IMR-90 (cell line): Measurements from ENCODE around the gene OR6C2. TPM values are rescaled to one million over a fixed set of nuclear protein-coding genes. Genes with fewer than 3 reads are reported as not detected.

Source experiments
- ATAC-seq: fragments of 200-7000 bp; cut with Tn5 transposase; 2 replicates; pipeline ENCODE4 v1.9.1; 2020; ENCODE audit warnings: low read depth, mild to moderate bottlenecking, moderate library complexity
- BruUV-seq: library from RNA; stranded (reverse); fragments of 400-500 nt; replicated peaks from 2 replicates; lab custom pipeline; 2021; lab: Mats Ljungman, UMichigan
- CTCF ChIA-PET: fragments of 300-600 bp; formaldehyde crosslinking; extraction: SDS; loops from one replicate; lab custom pipeline; 2021; ENCODE audit warnings: antibody characterized with exemption; lab: Yijun Ruan, JAX
- POLR2A ChIA-PET: fragments of 300-600 bp; sonication (Branson Sonifier 250); formaldehyde crosslinking; loops from one replicate; lab custom pipeline; 2022; ENCODE audit warnings: antibody characterized with exemption; ENCODE audit not compliant: unreplicated experiment; lab: Charles Lee
- DNase-seq: peaks from one replicate; pipeline ENCODE4 v3.0.0; 2013
- H2AFZ ChIP-seq: replicated peaks from 2 replicates; pipeline ENCODE3; 2013; ENCODE audit warnings: low read length, mild to moderate bottlenecking; ENCODE audit not compliant: poor library complexity
- H2AK5ac ChIP-seq: 2 replicates; pipeline ENCODE4 v1.6.1; 2013; ENCODE audit warnings: low read depth, low read length, inconsistent platforms
- H2AK9ac ChIP-seq: replicated peaks from 2 replicates; pipeline ENCODE3; 2013; ENCODE audit warnings: mild to moderate bottlenecking, low read depth, low read length, moderate library complexity; ENCODE audit not compliant: poor library complexity
- H2BK120ac ChIP-seq: 2 replicates; pipeline ENCODE4 v1.6.1; 2013; ENCODE audit warnings: low read depth, low read length, inconsistent platforms
- H2BK15ac ChIP-seq: 3 replicates; pipeline ENCODE4 v1.6.1; 2013; ENCODE audit warnings: low read depth, low read length, inconsistent platforms
- H2BK20ac ChIP-seq: 2 replicates; pipeline ENCODE4 v1.6.1; 2013; ENCODE audit warnings: low read depth, mild to moderate bottlenecking, inconsistent platforms, low read length, moderate library complexity
- H2BK5ac ChIP-seq: 2 replicates; pipeline ENCODE4 v1.6.1; 2013; ENCODE audit warnings: mild to moderate bottlenecking, low read depth, low read length, inconsistent platforms; ENCODE audit not compliant: poor library complexity, severe bottlenecking
- H3K14ac ChIP-seq: replicated peaks from 2 replicates; pipeline ENCODE4 v1.6.1; 2013; ENCODE audit warnings: low read depth, low read length, inconsistent platforms
- H3K18ac ChIP-seq: 2 replicates; pipeline ENCODE4 v1.6.1; 2013; ENCODE audit warnings: low read depth, low read length, control low read depth
- H3K23ac ChIP-seq: 2 replicates; pipeline ENCODE4 v1.6.1; 2013; ENCODE audit warnings: low read depth, low read length, inconsistent platforms
- H3K27ac ChIP-seq: 2 replicates; pipeline ENCODE4 v1.5.1; 2013; ENCODE audit warnings: mild to moderate bottlenecking, control low read depth, low read length; ENCODE audit not compliant: insufficient read depth
- H3K27me3 ChIP-seq: 2 replicates; pipeline ENCODE4 v1.6.1; 2013; ENCODE audit warnings: low read length; ENCODE audit not compliant: control insufficient read depth, insufficient read depth
- H3K36me3 ChIP-seq: 2 replicates; pipeline ENCODE4 v1.6.1; 2013; ENCODE audit warnings: low read length, mixed read lengths; ENCODE audit not compliant: control insufficient read depth, insufficient read depth
- H3K4ac ChIP-seq: 2 replicates; pipeline ENCODE4 v1.6.1; 2013; ENCODE audit warnings: low read depth, low read length, inconsistent platforms
- H3K4me1 ChIP-seq: 2 replicates; pipeline ENCODE4 v1.6.1; 2013; ENCODE audit warnings: low read length, mixed read lengths; ENCODE audit not compliant: control insufficient read depth, insufficient read depth
- H3K4me2 ChIP-seq: 2 replicates; pipeline ENCODE4 v1.6.1; 2013; ENCODE audit warnings: low read depth, mild to moderate bottlenecking, control low read depth, low read length, moderate library complexity
- H3K4me3 ChIP-seq: 2 replicates; pipeline ENCODE4 v1.5.1; 2013; ENCODE audit warnings: low read depth, mild to moderate bottlenecking, control low read depth, low read length, moderate library complexity; ENCODE audit not compliant: insufficient read depth
- H3K56ac ChIP-seq: 2 replicates; pipeline ENCODE4 v1.6.1; 2013; ENCODE audit warnings: low read length, inconsistent platforms; ENCODE audit not compliant: insufficient read depth; ENCODE audit errors: extremely low read depth
- H3K79me1 ChIP-seq, 2 experiments: 2 replicates each; pipeline ENCODE4 v1.6.1; 2013; ENCODE audit warnings: low read length in 2 of 2, inconsistent platforms in 1 of 2, low read depth in 1 of 2
- H3K9ac ChIP-seq: 2 replicates; pipeline ENCODE4 v1.6.1; 2013; ENCODE audit warnings: low read depth, low read length, control low read depth
- H3K9me1 ChIP-seq: 2 replicates; pipeline ENCODE4 v1.6.1; 2013; ENCODE audit warnings: low read length, inconsistent platforms; ENCODE audit not compliant: insufficient read depth
- H3K9me3 ChIP-seq: 2 replicates; pipeline ENCODE4 v1.6.1; 2013; ENCODE audit warnings: low read length; ENCODE audit not compliant: control insufficient read depth, insufficient read depth
- H4K20me1 ChIP-seq: 2 replicates; pipeline ENCODE4 v1.6.1; 2013; ENCODE audit warnings: low read length, inconsistent platforms; ENCODE audit not compliant: insufficient read depth
- H4K5ac ChIP-seq: 2 replicates; pipeline ENCODE4 v1.6.1; 2013; ENCODE audit warnings: mild to moderate bottlenecking, low read depth, low read length, control low read depth
- H4K8ac ChIP-seq, 2 experiments: 2 replicates each; pipeline ENCODE4 v1.6.1; 2013; ENCODE audit warnings: low read depth in 2 of 2, low read length in 2 of 2, control low read depth in 1 of 2, inconsistent platforms in 1 of 2
- H4K91ac ChIP-seq: 2 replicates; pipeline ENCODE4 v1.6.1; 2013; ENCODE audit warnings: low read depth, low read length, inconsistent platforms; ENCODE audit not compliant: insufficient read depth
- MAZ ChIP-seq: IDR thresholded peaks from 2 replicates; pipeline ENCODE4 v1.6.1; 2012; ENCODE audit warnings: low read depth, mild to moderate bottlenecking, low read length, improper control_type of control experiment, moderate library complexity, borderline replicate concordance
- whole genome bisulfite sequencing, 2 experiments: methylation state at CpG; one replicate each; pipeline versions ENCODE4 v1.1.5 to v1.1.7; 2013; ENCODE audit warnings: missing lambda C conversion rate in 2 of 2; ENCODE audit not compliant: insufficient read length in 1 of 2; ENCODE audit errors: extremely low coverage in 2 of 2; 5-methylcytosine and 5-hydroxymethylcytosine counted together
- dilution Hi-C: fragments of 300-500 bp; cut with HindIII; formaldehyde crosslinking; loops from one replicate; pipeline ENCODE4 v1.14.3; 2018; ENCODE audit warnings: low sequenced_read_pairs; ENCODE audit not compliant: unreplicated experiment
- in situ Hi-C: fragments of 300-500 bp; cut with MboI; formaldehyde crosslinking; loops from 3 replicates; pipeline ENCODE4 v1.14.3; 2019; ENCODE audit warnings: low sequenced_read_pairs, inconsistent platforms, mixed read lengths
- intact Hi-C: fragments of 100-400 bp; cut with micrococcal nuclease; formaldehyde crosslinking; loops from 2 replicates; pipeline ENCODE4 v1.10.0; 2022
- polyA plus RNA-seq, 3 experiments: library from polyadenylated mRNA; depleted of rRNA; stranded (reverse); fragments of >200 nt; gene quantifications; 2 replicates each; pipeline ENCODE4 v1.2.3, GENCODE V29; 2012; ENCODE audit warnings: low replicate concordance in 1 of 3
- total RNA-seq: library from RNA; depleted of rRNA; stranded (reverse); fragments of >200 nt; gene quantifications from 2 replicates; pipeline ENCODE4 v1.2.3, GENCODE V29; 2012

The OR6C2 gene
- total and polyA plus RNA-seq, 2 of the 4 experiments (the other 2 are of a cell fraction): not detected

- in situ Hi-C loops (no loop called here), dilution Hi-C loops (no loop called here), intact Hi-C loops (no loop called here)
- Histone ChIP-seq H3K79me1 (no peaks in the 10 kb centered on the region), H2AFZ (no peak overlapping the region), H4K5ac (no peak overlapping the region), H3K4me1 (no peaks in the 10 kb centered on the region), H3K27me3 (no peaks in the 10 kb centered on the region), H4K91ac (no peak overlapping the region), H4K20me1 (no peaks in the 10 kb centered on the region), H3K23ac (no peak overlapping the region), H3K4ac (no peak overlapping the region), H3K4me2 (no peak overlapping the region), H3K9me3 (no peaks in the 10 kb centered on the region), H2AK5ac (no peak overlapping the region), H3K36me3 (no peaks in the 10 kb centered on the region), H3K4me3 (no peak overlapping the region), H3K27ac (no peak overlapping the region), H2BK120ac (no peak overlapping the region), H3K18ac (no peak overlapping the region), H2BK5ac (no peak overlapping the region), H3K9ac (no peak overlapping the region), H4K8ac (no peak overlapping the region), H3K56ac (no peak overlapping the region), H2AK9ac (no peak overlapping the region), H2BK15ac (no peak overlapping the region), H3K14ac (no peak overlapping the region), H3K9me1 (no peaks in the 10 kb centered on the region), H2BK20ac (no peak overlapping the region)
- ChIA-PET POLR2A (no interaction called here), CTCF (no interaction called here)
- TF ChIP-seq MAZ: no peak
- no TSS peak for BruUV-seq
- no peak for ATAC-seq
- DNase-seq: no peak
- WGBS, 2 experiments: no CpG with 5 or more reads among the region's 2 CpGs
These were observed 25.4 kb downstream of the OR6C2 start for GRCh38 chr12:55469291-55469690.
